Fibroblast of villous mesenchyme (primary cell): Measurements from ENCODE around the gene PLGRKT. TPM values are rescaled to one million over a fixed set of nuclear protein-coding genes. Genes with fewer than 3 reads are reported as not detected.
A peak's percentile ranks its signal among the peaks of the same experiment; 100 is the strongest.
"Not testable (repeated sequence)": the region's sequence is repeated elsewhere in the genome, so short reads cannot be mapped to it uniquely, and the experiment has no call there.

Source experiments
- DNase-seq: peaks from one replicate; pipeline ENCODE4 v3.0.0-alpha.2; 2010; ENCODE audit warnings: low read depth
- H3K4me3 ChIP-seq: 2 replicates; pipeline ENCODE4 v1.5.1; 2011; ENCODE audit warnings: low read depth, mild to moderate bottlenecking, low read length
- total RNA-seq: library from RNA; depleted of rRNA; stranded (reverse); fragments of >200 nt; gene quantifications from 2 replicates; pipeline ENCODE4 v1.2.3, GENCODE V29; 2012
- TF ChIP-seq, protein P1 (sequence below): IDR thresholded peaks from 2 replicates; pipeline ENCODE4 v1.5.1; 2012; ENCODE audit warnings: low read depth, mild to moderate bottlenecking, low read length; ENCODE audit not compliant: insufficient read depth

PLGRKT gene
- total RNA-seq, 1 donor = 17.7 TPM

DNA sequence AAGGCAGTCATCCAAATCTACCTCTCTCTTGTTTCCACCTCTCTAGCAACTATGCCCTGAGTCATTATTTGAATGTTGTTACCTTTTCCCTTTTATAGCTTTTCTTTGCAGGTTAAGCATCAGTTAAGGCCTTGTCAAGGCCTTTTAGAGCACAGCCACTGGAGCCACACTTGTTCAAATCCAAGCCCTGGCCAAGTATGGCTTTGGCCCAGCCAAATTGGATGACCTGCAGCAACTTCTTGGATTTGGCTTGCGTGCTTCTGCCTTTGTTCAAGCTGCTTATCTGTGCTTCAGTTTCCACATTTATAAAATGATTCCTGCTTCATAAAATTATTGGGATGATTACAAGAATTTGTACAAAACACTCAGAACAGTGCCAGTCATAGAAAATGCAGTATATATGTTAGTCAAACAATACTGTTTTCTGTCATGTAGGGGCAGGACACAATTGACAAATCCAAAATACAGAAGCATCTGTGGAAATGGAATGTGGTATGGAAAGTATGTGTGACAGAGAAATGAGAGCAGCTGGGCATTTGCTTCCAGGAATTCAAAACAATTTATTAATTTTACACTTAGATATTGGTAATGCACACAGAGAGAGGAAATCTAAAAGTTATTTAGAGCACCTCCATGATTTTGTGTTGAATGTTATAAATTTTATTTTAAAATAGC is 80.2 kb downstream of the PLGRKT start:
- no peak overlapping the region for H3K4me3 ChIP-seq
- TF ChIP-seq, protein P1, sequence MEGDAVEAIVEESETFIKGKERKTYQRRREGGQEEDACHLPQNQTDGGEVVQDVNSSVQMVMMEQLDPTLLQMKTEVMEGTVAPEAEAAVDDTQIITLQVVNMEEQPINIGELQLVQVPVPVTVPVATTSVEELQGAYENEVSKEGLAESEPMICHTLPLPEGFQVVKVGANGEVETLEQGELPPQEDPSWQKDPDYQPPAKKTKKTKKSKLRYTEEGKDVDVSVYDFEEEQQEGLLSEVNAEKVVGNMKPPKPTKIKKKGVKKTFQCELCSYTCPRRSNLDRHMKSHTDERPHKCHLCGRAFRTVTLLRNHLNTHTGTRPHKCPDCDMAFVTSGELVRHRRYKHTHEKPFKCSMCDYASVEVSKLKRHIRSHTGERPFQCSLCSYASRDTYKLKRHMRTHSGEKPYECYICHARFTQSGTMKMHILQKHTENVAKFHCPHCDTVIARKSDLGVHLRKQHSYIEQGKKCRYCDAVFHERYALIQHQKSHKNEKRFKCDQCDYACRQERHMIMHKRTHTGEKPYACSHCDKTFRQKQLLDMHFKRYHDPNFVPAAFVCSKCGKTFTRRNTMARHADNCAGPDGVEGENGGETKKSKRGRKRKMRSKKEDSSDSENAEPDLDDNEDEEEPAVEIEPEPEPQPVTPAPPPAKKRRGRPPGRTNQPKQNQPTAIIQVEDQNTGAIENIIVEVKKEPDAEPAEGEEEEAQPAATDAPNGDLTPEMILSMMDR = no peak
- no peak for DNase-seq

DNA sequence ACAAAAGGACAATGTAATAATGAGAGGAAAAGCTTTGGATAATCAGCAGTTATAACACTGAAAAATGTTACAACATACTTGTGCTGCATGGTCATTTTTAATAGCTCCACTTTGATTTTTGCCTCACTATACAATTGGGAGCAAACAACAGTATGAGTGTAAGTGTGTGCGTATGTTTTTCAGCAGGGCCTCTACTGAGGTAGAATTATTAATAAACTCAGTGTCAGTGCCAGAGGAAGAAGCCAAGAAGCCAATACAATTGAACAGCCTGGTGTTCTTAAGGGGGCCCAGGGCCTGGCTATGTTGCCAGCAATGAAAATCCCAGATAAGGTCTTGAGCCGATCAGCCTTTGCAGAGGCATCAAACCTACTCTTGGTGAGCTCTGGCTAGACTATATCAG is 81.9 kb downstream of the PLGRKT start:
- DNase-seq = no peak
- TF ChIP-seq, protein P1 = no peak
- H3K4me3 ChIP-seq = no peak overlapping the region

DNA sequence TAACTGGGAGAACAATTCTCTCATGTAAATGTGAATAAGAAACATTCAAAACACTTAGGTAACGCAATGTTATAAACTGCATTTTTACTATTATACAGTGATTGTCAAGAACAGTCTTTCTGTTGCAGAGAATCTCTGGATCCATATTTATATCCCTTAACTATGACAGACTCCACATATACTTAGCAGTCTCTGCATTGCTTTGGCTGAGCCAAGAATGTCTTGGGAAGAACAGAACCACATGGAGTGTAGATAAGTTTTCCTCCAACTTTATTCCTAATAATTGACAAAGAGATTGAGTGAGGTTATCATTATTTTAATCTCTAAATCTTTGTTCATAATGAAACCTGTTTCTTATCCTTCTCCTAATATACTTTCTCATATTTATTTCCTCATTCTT is 82.5 kb downstream of the PLGRKT start:
- TF ChIP-seq, protein P1 = no peak
- DNase-seq = no peak

DNA sequence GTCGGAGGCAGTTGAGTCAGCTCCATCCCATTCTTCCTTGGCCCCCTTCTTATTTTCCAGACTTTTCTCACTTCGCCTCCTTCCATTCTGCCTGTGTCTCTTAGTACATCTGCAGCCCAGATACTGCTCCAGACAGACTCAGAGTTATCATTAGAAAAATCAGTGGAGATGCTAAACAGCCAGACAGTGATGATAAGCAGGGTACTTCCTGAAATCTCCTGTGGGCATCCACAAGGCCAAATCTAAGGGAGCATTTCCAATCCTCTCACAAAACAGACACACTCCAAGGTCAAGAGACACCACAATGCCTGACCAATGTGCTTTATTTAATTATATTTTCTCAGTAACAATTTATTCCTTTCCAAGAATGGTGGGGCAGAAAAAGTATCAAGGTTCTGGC is 83.5 kb downstream of the PLGRKT start:
- TF ChIP-seq, protein P1 = no peak
- DNase-seq = peak; percentile 33
- no peak overlapping the region for H3K4me3 ChIP-seq

More for the DNA sequence above, 82.5 kb downstream of the PLGRKT start:
- no peak overlapping the region for H3K4me3 ChIP-seq

DNA sequence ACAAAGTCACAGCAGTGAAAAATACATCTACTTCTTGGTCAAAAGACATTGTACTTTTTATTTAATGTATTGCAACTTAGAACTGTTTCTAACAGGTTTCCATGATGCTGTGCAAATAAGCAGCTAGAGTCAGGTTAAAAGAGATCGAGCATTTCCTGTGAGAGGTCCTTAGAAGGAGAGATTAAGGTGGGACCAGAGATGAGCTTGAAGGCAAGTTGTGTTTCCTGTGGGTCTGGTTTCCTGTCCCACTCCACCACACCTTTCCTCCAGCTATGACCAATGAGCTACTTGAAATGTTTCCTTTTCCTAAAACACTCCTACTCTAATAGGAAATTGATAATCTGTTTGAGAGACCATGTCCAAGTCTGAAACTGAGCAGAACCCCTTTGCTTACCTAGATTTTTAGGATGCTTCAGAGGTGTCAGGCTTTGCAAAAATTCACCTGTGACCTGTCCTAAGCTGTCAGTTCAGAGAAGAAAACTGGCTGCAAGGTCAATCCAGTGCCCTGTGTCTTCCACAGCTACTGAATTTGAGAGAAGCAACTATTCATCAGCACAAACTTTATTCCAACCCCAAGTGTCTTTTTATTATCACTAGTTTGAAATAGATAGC is 85.0 kb downstream of the PLGRKT start:
- TF ChIP-seq, protein P1 = no peak
- no peak for DNase-seq
- no peak overlapping the region for H3K4me3 ChIP-seq

DNA sequence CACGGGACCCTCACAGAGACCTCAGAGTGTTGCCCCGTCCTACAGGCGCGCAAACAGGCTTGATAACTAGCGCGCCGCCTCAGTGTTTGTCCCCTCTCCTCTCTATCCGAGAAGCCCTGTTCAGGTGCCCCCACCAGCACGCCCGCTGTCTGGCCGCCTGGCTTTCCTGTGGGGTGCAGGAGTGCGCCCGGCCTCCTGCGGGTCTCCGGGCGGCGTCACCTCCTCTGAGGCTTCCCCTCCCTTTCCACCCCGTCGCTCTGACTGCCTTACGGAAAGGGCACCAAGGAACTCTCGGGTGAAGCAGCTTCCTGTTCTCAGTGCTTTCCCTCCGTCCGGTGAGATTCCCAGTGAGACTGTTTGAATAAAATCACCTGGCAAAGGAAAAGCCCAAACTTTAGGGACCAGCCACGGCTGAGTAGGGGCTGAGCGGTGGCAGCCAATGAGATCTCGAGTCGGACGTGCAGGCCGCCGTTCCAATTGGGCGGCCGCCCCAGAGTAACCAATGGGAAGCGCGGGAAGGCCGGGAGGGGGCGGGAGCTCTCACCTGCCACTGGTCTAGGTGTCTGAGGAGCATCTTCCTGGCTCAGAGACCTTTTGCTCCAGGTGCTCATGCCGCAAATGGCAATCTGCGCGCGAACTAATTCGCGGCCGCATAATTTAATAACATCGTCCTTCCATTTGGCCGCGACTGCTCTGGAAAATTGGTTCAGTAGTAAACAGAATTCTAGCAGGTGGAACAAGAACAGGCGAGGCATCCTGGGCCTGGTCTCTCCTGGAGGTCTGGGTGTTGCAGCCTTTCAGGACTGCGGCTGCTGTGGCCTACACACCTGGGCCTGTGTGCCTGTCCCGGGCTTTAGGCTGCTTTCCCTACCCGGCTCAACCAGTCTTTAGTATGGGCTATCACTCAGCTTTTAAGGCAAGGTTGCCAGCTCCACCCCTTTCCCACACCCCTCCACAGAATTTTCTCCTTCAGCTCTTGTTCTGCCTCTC is 98.4 kb downstream of the PLGRKT start, which contains the start of gene RLN1:
Gene RLN1, minus strand, starts transcription at position 885 of the 990 bp plus-strand sequence. Its CDS starts 130 bp downstream, at position 755.
- DNase-seq, H3K4me3 ChIP-seq: not testable (repeated sequence)

DNA sequence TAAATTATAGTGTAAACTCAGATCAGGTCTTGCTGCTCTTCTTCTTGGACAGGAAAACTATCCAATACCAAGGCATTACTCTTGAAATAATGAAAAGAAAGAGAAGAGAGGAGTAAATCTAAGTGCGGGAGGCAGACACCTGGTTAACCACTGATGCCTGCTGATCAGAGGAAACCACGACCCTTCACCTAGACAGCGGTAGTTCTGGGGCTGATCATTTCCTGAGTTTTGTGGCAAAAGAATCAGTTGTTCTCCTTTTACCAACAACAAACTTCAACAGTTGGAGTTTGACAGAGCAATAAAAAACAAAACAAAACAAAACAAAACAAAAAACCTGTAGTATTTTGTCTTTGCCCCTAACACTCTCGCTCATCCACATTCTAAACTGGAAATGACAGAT is 101.0 kb downstream of the PLGRKT start:
- H3K4me3 ChIP-seq = no peak overlapping the region
- no peak for DNase-seq
- TF ChIP-seq, protein P1 = no peak

DNA sequence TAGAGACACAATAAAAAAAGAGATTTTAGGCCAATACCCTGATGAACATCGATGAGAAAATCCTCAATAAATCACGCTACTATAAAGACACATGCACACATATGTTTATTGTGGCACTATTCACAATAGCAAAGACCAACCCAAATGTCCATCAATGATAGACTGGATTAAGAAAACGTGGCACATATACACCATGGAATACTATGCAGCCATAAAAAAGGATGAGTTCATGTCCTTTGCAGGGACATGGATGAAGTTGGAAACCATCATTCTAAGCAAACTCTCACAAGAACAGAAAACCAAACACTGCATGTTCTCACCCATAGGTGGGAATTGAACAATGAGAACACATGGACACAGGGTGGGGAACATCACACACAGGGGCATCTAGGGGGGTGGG is 106.4 kb downstream of the PLGRKT start:
- DNase-seq, H3K4me3 ChIP-seq: not testable (repeated sequence)
